GM08714 (cell line): Measurements from ENCODE around the gene GAGE12D.
"Not testable (repeated sequence)": the region's sequence is repeated elsewhere in the genome, so short reads cannot be mapped to it uniquely, and the experiment has no call there.

Source experiments
- H3K4me3 ChIP-seq: fragments of 200-500 bp; sonication (Bioruptor generic); 2 replicates; pipeline ENCODE4 v1.5.1; 2014; ENCODE audit warnings: mild to moderate bottlenecking, low read length, inconsistent platforms

Gene GAGE12D

GRCh38 chrX:49541433-49541832 lies at the start of gene GAGE12D:
Gene GAGE12D, plus strand, starts transcription at chrX:49541733. Its CDS starts 1,155 bp downstream, at chrX:49542888.
- H3K4me3 ChIP-seq: not testable (repeated sequence)

- not testable (repeated sequence) for H3K4me3 ChIP-seq
Observed at GRCh38 chrX:49531877-49532276, 9.7 kb upstream of the GAGE12D start, which contains the start of gene GAGE12C. Gene GAGE12C, plus strand, starts transcription at chrX:49532177. Its CDS starts 1,155 bp downstream, at chrX:49533332.

- H3K4me3 ChIP-seq: not testable (repeated sequence)
Observed at GRCh38 chrX:49550989-49551388, 9.5 kb downstream of the GAGE12D start, which contains the start of gene GAGE12E. Gene GAGE12E, plus strand, starts transcription at chrX:49551289. Its CDS starts 1,155 bp downstream, at chrX:49552444.

GRCh38 chrX:49560542-49560941 lies 19.0 kb downstream of the GAGE12D start, which contains the start of gene GAGE12F:
Gene GAGE12F, plus strand, starts transcription at chrX:49560842. Its CDS starts 1,155 bp downstream, at chrX:49561997.
- not testable (repeated sequence) for H3K4me3 ChIP-seq

- not testable (repeated sequence) for H3K4me3 ChIP-seq
Observed at GRCh38 chrX:49568728-49569127, 27.2 kb downstream of the GAGE12D start.

GRCh38 chrX:49569152-49569551 lies 27.6 kb downstream of the GAGE12D start:
- H3K4me3 ChIP-seq: not testable (repeated sequence)

- H3K4me3 ChIP-seq: not testable (repeated sequence)
Observed at GRCh38 chrX:49570100-49570499, 28.6 kb downstream of the GAGE12D start, which contains the start of gene GAGE12G. Gene GAGE12G, plus strand, starts transcription at chrX:49570400. Its CDS starts 1,155 bp downstream, at chrX:49571555.

GRCh38 chrX:49579649-49580048 lies 38.1 kb downstream of the GAGE12D start, which contains the start of gene GAGE12H:
Gene GAGE12H, plus strand, starts transcription at chrX:49579949. Its CDS starts 1,155 bp downstream, at chrX:49581104.
- H3K4me3 ChIP-seq: not testable (repeated sequence)

- H3K4me3 ChIP-seq: not testable (repeated sequence)
Observed at GRCh38 chrX:49589196-49589595, 47.7 kb downstream of the GAGE12D start, which contains the start of gene GAGE2A. Gene GAGE2A, plus strand, starts transcription at chrX:49589496. Its CDS starts 1,155 bp downstream, at chrX:49590651.

- H3K4me3 ChIP-seq: not testable (repeated sequence)
Observed at GRCh38 chrX:49589769-49590478, 48.4 kb downstream of the GAGE12D start.

GRCh38 chrX:49590488-49590887 lies 49.0 kb downstream of the GAGE12D start:
- not testable (repeated sequence) for H3K4me3 ChIP-seq
